GM10266 (cell line): Measurements from ENCODE around the gene RAMP2.
A peak's percentile ranks its signal among the peaks of the same experiment; 100 is the strongest.
"Not testable (repeated sequence)": the region's sequence is repeated elsewhere in the genome, so short reads cannot be mapped to it uniquely, and the experiment has no call there.

Experiments
- DNase-seq: peaks from one replicate; pipeline ENCODE4 v3.0.0; 2012; ENCODE audit errors: extremely low spot score
- CTCF ChIP-seq: IDR thresholded peaks from 2 replicates; pipeline ENCODE4 v1.5.1; 2012; ENCODE audit warnings: mild to moderate bottlenecking, low read depth; ENCODE audit not compliant: control insufficient read depth, insufficient read depth; ENCODE audit errors: missing control alignments

Gene RAMP2

GRCh38 chr17:42754782-42755181 is 6.2 kb upstream of the RAMP2 start:
- no peak for TF ChIP-seq CTCF
- DNase-seq = no peak

GRCh38 chr17:42759982-42760651 is 910 bp upstream of the RAMP2 start:
- DNase-seq = peak; percentile 67
- TF ChIP-seq CTCF = no peak

- DNase-seq = no peak
- no peak for TF ChIP-seq CTCF
Observed at GRCh38 chr17:42761638-42762037, 611 bp downstream of the RAMP2 start.

- TF ChIP-seq CTCF = no peak
- DNase-seq = no peak
Observed at GRCh38 chr17:42766124-42766523, 5.1 kb downstream of the RAMP2 start.

GRCh38 chr17:42767512-42767911 is 6.5 kb downstream of the RAMP2 start:
- no peak for DNase-seq
- no peak for TF ChIP-seq CTCF

GRCh38 chr17:42768006-42768405 is 7.0 kb downstream of the RAMP2 start:
- not testable (repeated sequence) for DNase-seq

- not testable (repeated sequence) for DNase-seq
Observed at GRCh38 chr17:42769964-42770363, 8.9 kb downstream of the RAMP2 start.

GRCh38 chr17:42772945-42773289 is 11.9 kb downstream of the RAMP2 start:
- no peak for TF ChIP-seq CTCF
- DNase-seq = no peak
